Stimulated activated CD4-positive, alpha-beta T cell treated with anti-CD3 and anti-CD28 coated beads, TNF-alpha, amount 100 ng/mL, for 48 hours (primary cell): Measurements from ENCODE around the gene STAU1.
"Not testable (repeated sequence)": the region's sequence is repeated elsewhere in the genome, so short reads cannot be mapped to it uniquely, and the experiment has no call there.

Experiments
- DNase-seq, 3 donors: peaks; one replicate each; pipeline ENCODE4 v3.0.0-alpha.2; 2020; ENCODE audit warnings: low read depth in 3 of 3

STAU1 gene, protein sequence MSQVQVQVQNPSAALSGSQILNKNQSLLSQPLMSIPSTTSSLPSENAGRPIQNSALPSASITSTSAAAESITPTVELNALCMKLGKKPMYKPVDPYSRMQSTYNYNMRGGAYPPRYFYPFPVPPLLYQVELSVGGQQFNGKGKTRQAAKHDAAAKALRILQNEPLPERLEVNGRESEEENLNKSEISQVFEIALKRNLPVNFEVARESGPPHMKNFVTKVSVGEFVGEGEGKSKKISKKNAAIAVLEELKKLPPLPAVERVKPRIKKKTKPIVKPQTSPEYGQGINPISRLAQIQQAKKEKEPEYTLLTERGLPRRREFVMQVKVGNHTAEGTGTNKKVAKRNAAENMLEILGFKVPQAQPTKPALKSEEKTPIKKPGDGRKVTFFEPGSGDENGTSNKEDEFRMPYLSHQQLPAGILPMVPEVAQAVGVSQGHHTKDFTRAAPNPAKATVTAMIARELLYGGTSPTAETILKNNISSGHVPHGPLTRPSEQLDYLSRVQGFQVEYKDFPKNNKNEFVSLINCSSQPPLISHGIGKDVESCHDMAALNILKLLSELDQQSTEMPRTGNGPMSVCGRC

DNA sequence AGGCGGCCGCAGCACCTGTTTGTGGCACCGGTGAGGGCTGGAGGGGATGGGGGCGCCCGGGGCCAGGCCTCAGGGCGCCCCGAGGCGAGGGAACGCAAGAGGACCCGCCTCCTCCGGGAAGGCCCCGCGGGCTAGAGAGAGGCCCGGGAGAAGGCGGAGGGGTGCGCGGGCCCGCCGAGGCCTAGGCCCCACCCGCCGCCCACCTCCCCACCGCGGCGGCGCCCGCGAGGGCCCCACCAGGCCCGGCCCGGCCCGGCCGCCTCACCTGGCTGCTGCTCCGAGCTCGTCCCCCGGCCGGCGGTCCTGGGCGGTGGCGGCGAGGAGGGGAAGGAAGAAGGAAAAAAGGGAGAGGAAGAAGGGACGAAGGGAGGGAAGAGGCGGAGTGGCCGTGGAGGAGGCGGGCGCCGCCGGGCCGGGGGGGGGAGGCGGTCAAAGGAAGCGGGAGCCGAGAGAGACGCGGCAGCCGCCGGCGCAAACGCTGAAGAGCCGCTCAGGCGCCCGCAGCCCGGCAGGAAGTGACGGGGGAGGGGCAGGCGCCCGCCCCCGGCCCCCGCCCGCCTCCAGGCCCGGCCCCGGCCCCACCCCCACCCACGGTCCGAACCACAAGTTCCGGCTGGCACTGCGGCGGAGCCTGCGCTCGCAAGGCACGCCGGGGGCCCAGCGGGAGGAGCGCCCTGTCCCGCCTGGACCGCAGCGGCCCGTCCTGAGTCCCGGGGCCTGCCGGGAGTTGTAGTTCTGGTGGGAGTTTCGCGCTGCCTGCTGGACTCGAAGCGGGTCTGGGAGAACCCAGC is at the start of gene STAU1:
Gene STAU1 (minus strand): TSS at position 484 of the 791 bp plus-strand sequence. CDS start 22,133 bp downstream, outside the sequence.
- DNase-seq: peak; percentile 79 to 92 (median 90)

DNA sequence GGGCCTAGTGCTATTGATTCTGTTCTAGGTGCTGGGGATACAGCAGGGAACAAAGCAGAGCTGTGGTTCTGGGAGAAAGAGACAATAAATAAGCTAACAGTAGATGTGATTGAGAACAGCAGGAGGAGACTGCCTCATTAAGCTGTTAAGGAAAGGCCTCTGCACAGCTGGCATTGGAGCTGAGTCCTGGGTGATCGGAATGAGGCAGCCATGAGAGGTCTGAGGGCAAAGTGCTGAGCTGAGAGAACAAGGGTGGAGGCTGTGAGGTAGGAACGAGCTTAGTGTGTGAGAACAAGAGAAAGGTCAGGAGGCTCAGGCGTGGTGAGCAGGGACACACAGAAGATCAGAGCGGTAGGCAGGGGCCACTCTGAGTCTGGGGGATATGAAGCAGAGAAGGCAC is 49.4 kb upstream of the STAU1 start:
- no peak for DNase-seq

DNA sequence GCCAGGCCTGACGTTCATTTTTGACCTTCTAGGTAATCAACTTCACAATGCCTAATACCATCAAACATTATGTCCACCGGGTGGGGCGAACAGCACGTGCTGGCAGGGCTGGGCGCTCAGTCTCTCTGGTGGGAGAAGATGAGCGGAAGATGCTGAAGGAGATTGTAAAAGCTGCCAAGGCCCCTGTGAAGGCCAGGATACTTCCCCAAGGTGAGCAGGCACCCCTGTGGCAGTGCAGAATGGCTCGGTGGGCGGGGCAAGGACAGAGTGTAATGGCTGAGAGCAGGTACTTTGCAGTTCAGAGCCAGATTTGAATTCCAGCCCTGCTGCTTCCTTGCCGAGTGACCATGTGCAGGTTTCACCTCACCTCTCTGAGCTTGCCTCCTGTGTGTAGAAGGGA is 48.2 kb upstream of the STAU1 start:
- no peak for DNase-seq

DNA sequence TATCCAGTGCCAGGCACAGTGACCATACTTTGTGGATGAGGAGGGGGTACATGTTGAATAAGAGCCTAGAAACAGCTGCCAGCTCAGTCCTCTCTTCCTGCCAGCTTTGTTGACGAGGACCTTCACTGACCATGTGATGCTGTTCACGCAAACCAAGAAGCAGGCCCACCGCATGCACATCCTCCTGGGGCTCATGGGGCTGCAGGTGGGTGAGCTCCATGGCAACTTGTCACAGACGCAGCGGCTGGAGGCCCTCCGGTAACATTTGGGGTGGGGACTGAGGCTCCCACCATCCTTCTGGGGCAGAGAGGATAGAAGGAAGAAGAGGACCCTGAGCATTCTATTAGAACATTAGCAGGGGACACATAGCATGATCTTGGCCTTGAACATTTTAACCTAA is 46.7 kb upstream of the STAU1 start:
- no peak for DNase-seq

DNA sequence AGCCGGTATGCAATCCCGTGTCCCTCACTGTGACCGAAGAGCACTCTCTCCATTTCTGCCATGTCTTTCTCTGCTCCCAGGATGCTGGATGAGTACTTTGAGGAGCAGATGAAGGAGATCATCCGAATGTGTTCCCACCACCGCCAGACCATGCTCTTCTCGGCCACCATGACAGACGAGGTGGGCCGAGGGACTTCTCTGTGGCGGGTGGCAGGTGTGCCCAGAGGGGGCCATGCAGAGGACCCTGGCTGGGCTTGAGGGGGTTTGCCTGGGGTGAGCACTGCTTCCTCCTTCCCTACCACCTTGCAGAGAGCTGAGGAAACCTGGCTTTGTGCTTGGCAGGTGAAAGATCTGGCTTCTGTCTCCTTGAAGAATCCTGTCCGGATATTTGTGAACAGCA is 45.1 kb upstream of the STAU1 start:
- DNase-seq: no peak

DNA sequence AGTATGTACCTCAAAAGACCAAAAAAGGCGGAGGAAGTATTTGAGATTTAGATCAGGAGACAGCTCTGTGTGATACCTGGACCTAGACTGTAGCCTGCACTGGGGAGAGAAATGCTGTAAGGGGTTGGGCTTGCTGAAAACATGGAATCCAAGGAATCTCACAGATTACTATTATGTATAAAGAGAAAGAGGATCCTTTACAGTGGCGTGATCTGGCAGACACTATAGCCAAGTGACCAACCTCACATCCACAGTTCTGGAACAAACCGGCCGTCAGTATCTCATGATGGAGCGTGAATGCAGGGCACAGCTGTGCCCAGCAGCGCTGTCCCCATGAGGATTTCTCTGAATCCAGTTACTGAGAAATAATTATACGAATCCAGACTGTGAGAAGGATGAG is 43.3 kb upstream of the STAU1 start:
- DNase-seq: no peak

DNA sequence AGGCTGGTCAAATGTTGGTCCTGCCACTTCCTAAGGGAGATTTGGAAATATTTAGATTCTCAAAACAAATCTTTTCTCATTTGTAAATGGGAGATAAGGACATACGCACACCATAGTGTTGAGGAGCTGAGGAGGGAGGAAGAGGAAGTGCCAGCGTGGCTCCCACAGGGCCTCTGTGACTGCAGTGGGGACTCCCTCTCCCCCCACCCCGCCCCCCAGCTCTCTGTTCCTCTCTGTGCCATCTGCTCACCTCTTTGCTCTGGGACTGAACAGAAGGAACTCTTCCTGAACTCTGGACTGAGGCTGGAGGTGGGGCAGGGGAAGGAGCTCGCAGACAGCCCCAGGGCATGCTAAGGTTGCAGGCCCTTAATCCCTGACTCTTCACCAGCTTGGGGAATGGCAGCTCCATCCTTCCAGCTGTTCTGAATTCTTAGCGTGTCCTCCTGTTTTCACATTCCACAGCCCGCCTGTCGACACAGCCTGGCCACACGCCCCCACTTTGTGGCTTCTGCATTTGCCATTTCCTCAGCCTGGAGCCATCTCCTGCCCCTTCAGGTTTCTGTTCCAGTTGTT is 42.5 kb upstream of the STAU1 start:
- no peak for DNase-seq

DNA sequence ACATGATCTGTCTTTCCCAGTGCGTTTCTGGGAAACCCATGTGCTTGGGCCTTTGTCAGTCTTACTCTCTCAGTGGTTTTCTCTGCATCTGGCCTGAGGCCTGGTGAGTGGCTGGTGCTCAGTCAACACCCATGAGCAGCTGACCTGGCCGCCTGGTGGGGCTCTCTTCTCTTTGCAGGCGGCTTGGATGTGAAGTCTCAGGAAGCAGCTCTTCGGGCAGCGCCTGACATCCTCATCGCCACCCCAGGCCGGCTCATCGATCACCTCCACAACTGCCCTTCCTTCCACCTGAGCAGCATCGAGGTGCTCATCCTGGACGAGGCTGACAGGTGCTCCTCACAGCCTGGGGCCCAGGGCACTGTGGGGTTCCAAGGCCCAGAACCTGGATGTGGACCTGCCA is 41.9 kb upstream of the STAU1 start:
- no peak for DNase-seq

DNA sequence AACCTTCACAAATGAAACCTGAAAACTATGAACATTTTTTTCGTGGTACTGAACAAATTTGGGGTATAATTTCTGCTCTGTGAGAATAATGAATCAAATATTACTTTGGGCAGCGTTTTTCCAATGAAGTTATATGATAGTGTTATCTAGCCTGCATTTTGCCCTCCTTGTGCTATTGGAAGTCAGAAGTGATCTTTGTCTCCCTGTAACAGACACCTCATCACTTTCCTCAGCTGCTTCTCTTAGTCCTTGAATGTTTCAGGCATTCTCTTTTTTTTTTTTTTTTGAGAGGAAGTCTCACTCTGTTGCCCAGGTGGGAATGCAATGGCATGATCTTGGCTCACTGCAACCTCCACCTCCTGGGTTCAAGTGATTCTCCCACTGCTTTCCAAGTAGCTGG is 41.2 kb upstream of the STAU1 start:
- no peak for DNase-seq

DNA sequence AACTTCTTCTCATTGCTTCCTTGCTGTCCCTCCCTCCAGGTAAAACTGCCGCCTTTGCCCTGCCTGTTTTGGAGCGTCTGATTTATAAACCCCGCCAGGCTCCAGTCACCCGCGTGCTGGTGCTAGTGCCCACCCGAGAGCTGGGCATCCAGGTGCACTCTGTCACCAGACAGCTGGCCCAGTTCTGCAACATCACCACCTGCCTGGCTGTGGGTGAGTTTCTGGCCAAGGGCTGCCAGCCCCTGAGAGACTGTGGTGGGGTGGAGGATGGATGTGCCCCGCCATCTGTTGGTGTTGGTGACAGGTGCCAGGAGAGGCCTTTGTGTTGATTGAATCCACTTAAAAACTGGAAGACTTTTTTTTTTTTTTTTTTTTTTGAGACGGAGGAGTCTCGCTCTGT is 40.5 kb upstream of the STAU1 start:
- DNase-seq: no peak

DNA sequence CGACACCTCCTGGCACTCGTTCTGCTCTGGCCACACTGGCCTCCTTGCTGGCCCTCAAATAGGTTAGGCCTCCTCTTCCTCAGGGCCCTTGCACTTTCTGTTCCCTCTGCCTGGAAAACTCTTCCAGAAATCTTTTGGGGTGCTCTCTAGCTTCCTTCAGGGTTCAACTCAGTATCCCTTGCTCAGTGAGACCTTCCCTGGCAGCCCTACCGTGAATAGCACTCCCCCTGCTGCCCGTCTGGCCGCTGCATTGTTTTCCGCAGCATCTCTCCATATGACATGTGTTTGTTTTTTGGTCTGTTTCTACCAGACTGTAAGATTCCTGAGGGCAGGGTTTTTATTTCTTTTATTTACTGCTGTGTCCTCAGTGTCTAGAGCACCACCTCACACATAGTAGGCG is 37.8 kb upstream of the STAU1 start:
- no peak for DNase-seq

DNA sequence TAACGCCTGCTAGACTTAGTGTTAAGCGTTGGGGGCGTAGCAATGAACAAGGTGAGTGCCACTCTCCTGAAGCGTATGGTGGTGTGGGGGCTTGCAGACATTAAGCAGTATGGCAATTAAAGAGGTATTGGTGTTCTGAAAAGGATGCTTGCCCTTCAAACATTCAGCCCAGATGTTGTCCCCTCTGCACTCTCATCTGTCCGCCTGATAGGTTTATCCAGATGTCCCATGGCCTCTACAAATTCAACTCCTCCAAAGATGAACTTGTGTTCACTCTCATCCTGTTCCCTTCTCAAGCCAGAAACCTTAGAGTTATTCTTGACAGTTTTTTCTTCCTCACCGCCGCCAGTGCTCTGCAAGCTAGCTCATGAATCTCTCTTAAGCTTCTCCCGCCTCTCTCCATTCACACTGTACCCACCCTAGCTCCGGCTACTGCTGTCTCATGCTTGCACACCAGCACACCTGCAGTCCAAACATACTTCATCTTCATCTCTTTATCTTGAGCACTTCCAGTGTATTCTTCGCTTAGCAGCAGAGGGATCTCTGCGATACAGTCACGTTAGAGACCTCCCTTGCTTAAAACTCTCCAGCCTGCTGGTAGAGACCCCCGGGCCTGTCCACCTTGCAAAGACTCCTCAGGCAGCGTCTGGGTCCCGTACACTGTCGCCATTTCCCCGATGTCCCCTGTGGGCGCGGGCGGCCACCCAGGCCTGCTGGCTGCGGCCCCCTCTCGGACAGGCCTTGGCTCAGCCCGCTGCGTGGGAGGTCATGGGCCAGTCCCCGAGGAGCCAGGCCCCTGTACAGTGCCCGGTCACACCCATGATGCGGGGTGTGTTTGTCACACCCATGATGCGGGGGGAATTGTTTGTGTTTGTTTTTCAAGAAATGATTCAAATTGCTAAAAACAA is 32.0 kb upstream of the STAU1 start:
- DNase-seq: no peak

DNA sequence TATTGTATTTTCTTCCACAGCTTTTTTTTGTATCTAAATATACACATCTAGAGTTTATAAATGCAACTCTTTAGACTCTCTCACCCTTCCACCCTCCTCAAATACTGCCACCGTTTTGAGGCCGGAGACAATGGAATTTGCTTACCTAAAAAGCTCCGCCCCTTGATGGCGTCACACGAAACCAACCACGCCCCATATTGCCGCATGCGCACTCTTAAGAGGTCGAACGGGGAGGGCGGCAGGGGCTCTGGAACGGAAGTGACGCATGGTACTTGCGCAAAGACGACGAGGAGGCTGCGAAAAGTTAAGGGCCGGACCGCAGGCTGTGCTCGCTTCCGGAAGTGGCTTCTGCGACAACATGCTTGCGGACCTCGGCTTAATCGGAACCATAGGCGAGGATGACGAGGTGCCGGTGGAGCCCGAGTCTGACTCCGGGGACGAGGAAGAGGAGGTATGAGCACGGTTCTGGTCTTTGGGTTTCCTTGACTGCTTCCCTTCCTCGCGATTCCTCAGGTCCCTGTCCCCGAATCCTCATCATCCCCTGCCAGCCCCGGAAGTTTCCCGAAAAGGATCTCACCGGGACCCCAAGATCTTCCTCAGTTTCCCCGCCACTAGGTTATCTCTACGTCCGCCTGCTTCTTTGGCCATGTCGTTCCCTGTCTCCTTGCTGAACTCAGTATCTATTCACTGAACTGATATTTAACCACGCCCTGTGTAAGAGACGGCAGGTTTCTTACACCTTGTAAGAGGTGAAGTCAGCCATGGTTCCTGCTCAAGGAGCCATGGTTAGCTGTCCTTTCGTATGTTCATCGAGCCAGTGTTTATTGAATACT is 31.2 kb upstream of the STAU1 start, which contains the start of gene DDX27:
Gene DDX27 (plus strand): TSS at position 326 of the 833 bp plus-strand sequence. CDS start 33 bp downstream, at position 359.
- DNase-seq: peak; percentile 93 to 95 (median 94)

DNA sequence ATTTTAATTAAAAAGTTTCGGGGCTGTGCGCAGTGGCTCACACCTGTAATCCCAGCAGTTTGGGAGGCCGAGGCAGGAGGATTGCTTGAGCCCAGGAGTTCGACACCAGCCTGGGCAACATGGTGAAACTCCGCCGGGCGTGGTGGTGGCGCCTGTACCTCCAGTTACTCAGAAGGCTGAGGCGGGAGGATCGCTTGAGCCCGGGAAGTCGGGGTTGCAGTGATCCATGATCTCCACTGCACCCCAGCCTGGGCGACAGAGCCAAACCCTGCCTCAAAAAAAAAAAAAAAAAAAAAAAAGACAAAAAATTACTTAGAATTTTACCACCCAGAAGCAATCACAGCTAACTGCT is 30.6 kb upstream of the STAU1 start:
- DNase-seq: not testable (repeated sequence)

DNA sequence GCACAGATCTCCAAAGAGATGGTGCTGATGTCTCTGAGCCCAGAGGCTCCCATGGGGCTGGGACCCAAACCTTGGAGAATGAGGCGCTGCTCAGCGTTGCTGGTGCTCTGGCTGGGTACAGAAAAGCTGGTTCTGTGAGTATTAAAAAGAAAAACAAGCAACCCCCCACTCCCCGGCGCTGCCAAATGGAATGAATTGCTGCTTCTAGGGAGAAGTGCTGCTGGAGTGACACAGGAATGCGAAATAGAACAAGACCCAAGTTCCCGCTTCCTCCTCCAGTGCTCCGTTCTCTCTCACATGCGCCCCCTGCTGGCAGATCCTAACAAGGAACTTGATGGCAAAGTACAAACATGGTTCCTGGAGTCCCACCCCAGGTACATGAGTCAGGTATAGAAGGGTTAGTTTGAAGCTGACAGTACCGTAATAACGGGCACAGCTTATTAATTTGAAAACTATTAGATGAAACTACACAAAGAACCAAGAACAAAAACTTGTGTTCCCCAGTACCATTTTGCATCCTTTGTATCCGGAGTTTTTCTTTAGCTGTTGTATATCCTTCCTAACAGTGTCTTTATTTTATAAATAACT is 29.0 kb upstream of the STAU1 start:
- DNase-seq: peak; percentile 89 to 99 (median 97)

DNA sequence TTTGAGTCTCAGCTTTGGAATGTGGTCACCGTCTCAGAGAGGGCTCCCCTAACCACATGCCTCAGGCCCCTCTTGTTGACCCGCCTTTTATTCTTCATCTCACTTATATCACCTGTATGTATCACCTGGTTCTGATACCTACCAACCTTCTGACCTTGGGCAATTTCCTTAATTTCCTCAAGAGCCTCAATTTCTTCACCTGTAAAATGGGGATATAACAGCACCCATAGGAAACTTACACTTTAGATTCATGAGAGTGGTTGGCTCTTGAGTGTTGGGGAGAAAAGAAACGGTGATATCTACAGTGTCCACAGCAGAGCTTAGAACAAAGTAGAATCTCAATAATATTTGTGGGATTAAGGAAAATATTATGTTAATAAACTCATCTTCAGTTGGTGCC is 27.1 kb upstream of the STAU1 start:
- DNase-seq: no peak

DNA sequence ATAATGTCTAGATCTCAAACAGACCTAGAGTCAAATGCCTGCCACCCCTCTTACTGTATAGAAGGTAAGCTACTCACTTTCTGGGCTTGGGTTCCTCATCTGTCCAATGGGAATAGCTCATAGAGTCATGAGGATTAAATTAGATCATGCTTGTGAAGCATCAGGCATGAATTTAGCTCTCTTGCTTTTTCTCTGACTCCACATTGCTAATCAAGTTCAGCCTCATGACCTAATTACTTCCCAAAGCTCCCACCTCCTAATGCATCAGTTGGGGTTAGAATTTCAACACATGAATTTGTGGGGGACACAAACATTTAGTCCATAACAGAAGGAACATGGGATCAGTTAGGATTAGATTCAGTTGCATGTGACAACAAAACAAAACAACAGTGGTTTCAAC is 26.4 kb upstream of the STAU1 start:
- no peak for DNase-seq

DNA sequence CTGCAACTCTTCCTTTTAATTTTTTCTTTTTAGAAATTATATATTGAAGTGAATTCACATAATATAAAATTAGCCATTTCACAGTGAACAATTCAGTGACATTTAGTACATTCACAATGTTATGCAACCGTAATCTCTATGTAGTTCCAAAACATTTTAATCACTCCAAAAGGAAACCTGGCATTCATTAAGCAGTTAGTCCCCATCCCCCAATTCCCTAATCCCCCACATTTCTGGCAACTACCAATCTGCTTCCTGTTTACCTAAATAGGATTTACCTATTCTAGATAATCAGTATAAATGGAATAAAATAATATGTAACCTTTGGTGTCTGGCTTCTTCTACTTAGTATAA is 22.6 kb upstream of the STAU1 start:
- DNase-seq: no peak

DNA sequence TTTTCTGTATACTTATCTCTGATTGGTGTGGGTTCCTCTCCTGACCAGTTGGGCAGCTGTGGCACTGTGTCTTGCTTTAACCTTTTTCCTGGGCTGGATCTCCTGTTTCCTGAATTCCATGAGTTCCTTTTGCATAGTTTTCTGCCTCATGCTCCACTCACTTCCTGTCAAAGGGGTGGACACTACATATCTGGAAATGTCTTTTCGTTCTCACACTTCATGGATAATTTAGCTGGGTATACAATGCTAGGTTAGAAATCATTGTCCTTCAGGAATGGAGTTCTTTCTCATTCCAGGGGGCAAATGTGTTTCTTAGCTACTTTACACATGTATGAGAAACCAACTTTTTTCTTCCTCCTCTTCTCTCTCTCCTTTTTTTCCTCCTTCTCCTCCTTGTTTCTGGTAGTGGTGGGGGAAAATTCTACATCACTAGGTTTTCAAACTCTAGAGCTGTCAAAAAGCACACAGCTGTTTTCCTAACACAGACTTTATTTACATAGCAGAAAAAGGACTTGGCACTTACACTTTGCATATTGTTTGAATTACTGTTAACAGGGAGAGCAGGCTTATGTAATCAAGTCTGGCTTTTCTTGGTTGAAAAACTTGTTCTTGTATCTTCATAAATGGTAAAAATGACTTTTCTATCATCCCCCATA is 22.1 kb upstream of the STAU1 start:
- no peak for DNase-seq

DNA sequence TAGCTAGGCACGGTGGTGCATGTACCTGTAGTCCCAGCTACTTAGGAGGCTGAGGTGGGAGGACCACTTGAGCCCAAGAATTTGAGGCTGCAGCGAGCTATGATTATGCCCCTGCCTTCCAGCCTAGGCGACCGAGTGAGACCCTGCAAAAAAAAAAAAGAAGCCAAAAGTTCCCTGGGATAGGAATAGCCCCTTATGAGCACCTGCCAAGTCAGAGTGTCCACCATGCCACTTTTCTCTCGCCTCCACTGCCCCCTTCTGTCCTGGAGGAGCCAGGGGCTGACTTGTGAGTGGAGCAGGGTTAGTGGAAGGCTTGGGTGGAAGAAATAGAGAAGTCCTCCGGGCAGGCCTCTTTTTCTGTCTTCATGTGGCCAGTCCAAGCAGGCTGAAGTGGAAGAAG is 18.9 kb upstream of the STAU1 start:
- DNase-seq: no peak
